ENCODE results near the gene RASAL1.

Gene RASAL1

GRCh38 chr12:113091506-113091905 lies 44.1 kb downstream of the RASAL1 start:
- DNase-seq, result no peak
- peaks cover 33% of the 10 kb centered on the region for H3K4me1 Mint-ChIP-seq
- H3K27ac Mint-ChIP-seq, result no peak overlapping the region
- TF ChIP-seq CTCF (IDR thresholded peaks at IDR 0.05), result no peak
- peaks cover 53% of the 10 kb centered on the region for H3K27me3 Mint-ChIP-seq (ENCODE audit: low read depth, poor library complexity)
- H3K36me3 Mint-ChIP-seq (ENCODE audit: low read depth), result peaks cover 3% of the 10 kb centered on the region
- peaks cover 3% of the 10 kb centered on the region for H3K9me3 Mint-ChIP-seq
- H3K4me3 Mint-ChIP-seq, result no peak overlapping the region

GRCh38 chr12:113090740-113091139 lies 44.8 kb downstream of the RASAL1 start:
- no peak for TF ChIP-seq CTCF (IDR thresholded peaks at IDR 0.05)
- Mint-ChIP-seq H3K27ac (no peak overlapping the region), H3K4me1 (peaks cover 40% of the 10 kb centered on the region), H3K4me3 (no peak overlapping the region), H3K36me3 (ENCODE audit: low read depth) (peaks cover 3% of the 10 kb centered on the region), H3K9me3 (peaks cover 3% of the 10 kb centered on the region), H3K27me3 (ENCODE audit: low read depth, poor library complexity) (peaks cover 53% of the 10 kb centered on the region)
- no peak for DNase-seq

- no peak for TF ChIP-seq CTCF (IDR thresholded peaks at IDR 0.05)
- Mint-ChIP-seq H3K27ac (no peak overlapping the region), H3K4me1 (peaks cover 40% of the 10 kb centered on the region), H3K9me3 (peaks cover 3% of the 10 kb centered on the region), H3K36me3 (ENCODE audit: low read depth) (peaks cover 3% of the 10 kb centered on the region), H3K27me3 (ENCODE audit: low read depth, poor library complexity) (peaks cover 53% of the 10 kb centered on the region), H3K4me3 (no peak overlapping the region)
- no peak for DNase-seq
Observed at GRCh38 chr12:113089839-113090238, 45.7 kb downstream of the RASAL1 start.

- Mint-ChIP-seq H3K27ac (no peak overlapping the region), H3K4me1 (peaks cover 39% of the 10 kb centered on the region), H3K27me3 (ENCODE audit: low read depth, poor library complexity) (peaks cover 51% of the 10 kb centered on the region), H3K9me3 (peaks cover 3% of the 10 kb centered on the region), H3K4me3 (no peak overlapping the region), H3K36me3 (ENCODE audit: low read depth) (peaks cover 3% of the 10 kb centered on the region)
- no peak for TF ChIP-seq CTCF (IDR thresholded peaks at IDR 0.05)
- DNase-seq, result no peak
Observed at GRCh38 chr12:113088971-113089756, 46.4 kb downstream of the RASAL1 start.

GRCh38 chr12:113088037-113088436 lies 47.5 kb downstream of the RASAL1 start:
- DNase-seq, result no peak
- no peak for TF ChIP-seq CTCF (IDR thresholded peaks at IDR 0.05)
- Mint-ChIP-seq H3K4me1 (peaks cover 35% of the 10 kb centered on the region), H3K27me3 (ENCODE audit: low read depth, poor library complexity) (peaks cover 51% of the 10 kb centered on the region), H3K4me3 (no peak overlapping the region), H3K36me3 (ENCODE audit: low read depth) (peaks cover 7% of the 10 kb centered on the region), H3K27ac (no peak overlapping the region), H3K9me3 (peaks cover 3% of the 10 kb centered on the region)

GRCh38 chr12:113087193-113087592 lies 48.4 kb downstream of the RASAL1 start:
- TF ChIP-seq CTCF (IDR thresholded peaks at IDR 0.05), result no peak
- peaks cover 51% of the 10 kb centered on the region for H3K27me3 Mint-ChIP-seq (ENCODE audit: low read depth, poor library complexity)

More at GRCh38 chr12:113087193-113087592, 48.4 kb downstream of the RASAL1 start:
- Mint-ChIP-seq H3K9me3 (peaks cover 3% of the 10 kb centered on the region), H3K27ac (no peak overlapping the region), H3K4me1 (peaks cover 33% of the 10 kb centered on the region), H3K4me3 (no peak overlapping the region), H3K36me3 (ENCODE audit: low read depth) (peaks cover 7% of the 10 kb centered on the region)
- no peak for DNase-seq
